Stimulated activated CD8-positive, alpha-beta memory T cell treated with anti-CD3 and anti-CD28 coated beads, Interleukin-12 subunit alpha, Interleukin-12 subunit beta, amount 100 ng/mL, for 1 hour (primary cell): Measurements from ENCODE around the gene ADAMTS16.

Experiments used
- DNase-seq: peaks from one replicate; pipeline ENCODE4 v3.0.0-alpha.2; 2020; ENCODE audit warnings: low read depth

ADAMTS16 gene

DNA sequence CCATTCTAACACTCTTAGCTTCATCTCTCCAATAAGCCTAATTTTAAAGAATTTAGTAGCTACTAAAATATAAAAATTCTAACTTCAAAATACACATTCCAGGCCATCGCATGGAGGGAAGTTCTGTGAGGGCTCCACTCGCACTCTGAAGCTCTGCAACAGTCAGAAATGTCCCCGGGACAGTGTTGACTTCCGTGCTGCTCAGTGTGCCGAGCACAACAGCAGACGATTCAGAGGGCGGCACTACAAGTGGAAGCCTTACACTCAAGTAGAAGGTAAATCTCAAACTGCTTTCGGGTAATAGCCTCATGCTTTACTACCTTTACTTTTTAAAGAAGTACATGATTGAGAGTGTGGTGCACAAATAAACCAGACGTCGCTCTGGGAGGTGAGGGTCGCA is 94.8 kb downstream of the ADAMTS16 start:
- no peak for DNase-seq

- no peak for DNase-seq
These were observed 95.6 kb downstream of the ADAMTS16 start for GRCh38 chr5:5235685-5236084.

- DNase-seq, result no peak
These were observed 99.1 kb downstream of the ADAMTS16 start for GRCh38 chr5:5239191-5239590.

GRCh38 chr5:5240234-5240633 is 100.1 kb downstream of the ADAMTS16 start:
- DNase-seq, result no peak

- no peak for DNase-seq
These were observed 101.9 kb downstream of the ADAMTS16 start for GRCh38 chr5:5242056-5242455.

DNA sequence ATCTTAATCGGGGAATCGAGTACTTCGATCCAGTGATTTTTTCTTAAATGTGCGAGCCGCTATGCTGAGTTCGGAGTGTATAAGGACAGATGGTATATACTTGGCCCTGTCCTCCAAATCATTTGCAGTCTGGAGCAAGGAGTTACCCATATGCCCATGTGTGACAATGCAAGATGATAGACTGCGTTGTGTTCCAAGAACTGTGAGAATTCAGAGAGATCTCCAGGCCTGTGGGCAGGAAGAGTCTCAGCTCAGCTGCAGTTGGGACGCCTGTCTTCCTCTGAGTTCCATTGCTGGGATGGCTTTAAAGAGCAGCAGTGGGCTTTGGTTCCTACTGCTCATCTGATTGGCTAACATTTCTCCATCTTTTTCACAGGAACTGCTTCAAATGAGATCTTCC is 106.6 kb downstream of the ADAMTS16 start:
- no peak for DNase-seq

DNA sequence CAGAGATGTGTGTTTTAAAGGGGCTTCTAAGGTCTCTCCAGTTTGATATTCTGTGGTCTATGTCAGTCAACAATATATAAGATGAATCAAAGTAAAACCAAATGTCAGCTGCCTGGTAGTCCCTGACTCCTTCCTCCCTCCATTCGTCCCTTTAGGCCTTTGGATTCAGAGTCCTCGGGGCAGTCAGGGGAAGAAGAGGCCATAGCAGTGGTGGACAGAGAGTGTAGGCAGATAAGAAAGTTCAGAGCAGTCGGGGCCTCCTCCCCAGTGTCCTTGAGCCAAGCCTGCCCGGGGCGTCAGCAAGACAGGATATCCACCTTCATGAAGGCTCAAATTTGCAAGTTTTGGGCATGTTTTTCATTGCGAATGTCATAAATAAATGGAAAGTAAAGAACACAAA is 110.6 kb downstream of the ADAMTS16 start:
- DNase-seq, result no peak

DNA sequence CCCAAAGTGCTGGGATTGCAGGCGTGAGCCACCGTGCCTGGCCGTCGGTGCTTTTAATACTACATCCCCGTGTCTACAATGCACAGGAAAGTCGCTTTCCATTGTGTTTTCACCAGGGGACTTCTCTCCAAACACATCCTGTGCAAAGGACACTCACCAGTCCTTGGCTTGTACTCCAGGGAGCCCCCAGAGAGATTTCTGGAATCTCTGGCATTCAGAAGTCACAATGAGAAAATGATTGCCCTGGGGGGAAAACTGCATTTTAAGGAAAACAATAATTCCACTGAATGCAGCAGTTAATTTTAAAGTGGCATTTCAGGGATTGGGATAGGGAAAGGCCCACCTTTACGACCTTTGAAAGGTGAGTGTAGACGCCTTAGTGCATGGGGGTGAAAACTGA is 112.0 kb downstream of the ADAMTS16 start:
- no peak for DNase-seq

DNA sequence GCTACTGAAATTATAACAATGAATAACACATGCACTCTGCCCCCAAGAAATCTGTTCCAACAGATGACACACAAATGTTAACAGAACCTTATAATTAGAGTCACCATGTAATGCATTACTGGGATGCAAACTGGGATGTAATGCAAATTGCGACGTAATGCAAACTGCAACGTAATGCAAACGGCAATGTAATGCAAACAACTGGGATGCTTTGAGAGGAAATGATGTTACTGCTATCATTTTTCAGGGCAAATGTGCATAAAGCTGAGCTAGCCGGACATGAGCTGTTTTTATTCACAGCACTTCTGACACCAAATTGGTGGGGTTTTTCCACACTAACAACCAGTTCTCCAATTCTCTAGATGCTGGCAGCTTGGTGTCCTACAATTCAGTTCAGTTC is 117.2 kb downstream of the ADAMTS16 start:
- DNase-seq, result no peak

DNA sequence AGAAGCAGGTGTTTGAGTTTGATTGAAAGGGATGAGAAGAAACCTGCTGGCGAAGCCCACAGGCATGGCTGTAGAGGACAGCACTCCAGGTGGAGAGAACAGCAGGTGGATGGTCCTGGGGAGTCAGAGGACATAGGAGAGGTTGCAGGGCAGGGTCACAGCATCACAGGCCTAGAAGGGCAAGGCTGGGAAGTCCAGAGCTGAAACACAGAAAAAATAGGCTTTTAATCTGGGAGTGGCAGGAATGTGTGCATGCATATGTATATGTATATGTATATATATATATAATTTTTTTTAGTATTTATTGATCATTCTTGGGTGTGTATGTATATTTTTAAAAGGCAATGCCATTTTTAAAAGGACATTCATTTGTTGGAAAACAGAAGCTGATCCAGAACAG is 118.4 kb downstream of the ADAMTS16 start:
- DNase-seq, result no peak

DNA sequence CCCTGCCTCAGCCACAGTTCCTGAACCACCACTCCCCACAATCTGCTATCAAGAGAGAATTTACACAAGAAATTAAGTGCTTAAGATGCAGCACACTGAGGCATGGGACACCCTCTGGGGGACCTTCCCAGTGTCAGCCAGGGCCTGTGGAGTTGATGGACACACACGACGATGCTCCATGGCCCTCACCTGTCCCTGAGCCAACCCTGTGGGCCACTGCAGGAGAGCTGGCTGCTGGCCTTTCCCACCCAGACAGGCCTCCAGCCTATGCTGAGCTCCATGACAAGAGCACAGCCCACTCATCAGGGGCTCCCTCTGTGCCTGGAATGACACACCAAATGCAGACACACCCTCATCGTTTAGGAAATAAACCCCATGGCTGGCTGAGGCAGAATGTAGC is 124.6 kb downstream of the ADAMTS16 start:
- DNase-seq, result no peak

GRCh38 chr5:5266297-5266696 is 126.2 kb downstream of the ADAMTS16 start:
- no peak for DNase-seq

GRCh38 chr5:5270161-5270560 is 130.0 kb downstream of the ADAMTS16 start:
- no peak for DNase-seq

DNA sequence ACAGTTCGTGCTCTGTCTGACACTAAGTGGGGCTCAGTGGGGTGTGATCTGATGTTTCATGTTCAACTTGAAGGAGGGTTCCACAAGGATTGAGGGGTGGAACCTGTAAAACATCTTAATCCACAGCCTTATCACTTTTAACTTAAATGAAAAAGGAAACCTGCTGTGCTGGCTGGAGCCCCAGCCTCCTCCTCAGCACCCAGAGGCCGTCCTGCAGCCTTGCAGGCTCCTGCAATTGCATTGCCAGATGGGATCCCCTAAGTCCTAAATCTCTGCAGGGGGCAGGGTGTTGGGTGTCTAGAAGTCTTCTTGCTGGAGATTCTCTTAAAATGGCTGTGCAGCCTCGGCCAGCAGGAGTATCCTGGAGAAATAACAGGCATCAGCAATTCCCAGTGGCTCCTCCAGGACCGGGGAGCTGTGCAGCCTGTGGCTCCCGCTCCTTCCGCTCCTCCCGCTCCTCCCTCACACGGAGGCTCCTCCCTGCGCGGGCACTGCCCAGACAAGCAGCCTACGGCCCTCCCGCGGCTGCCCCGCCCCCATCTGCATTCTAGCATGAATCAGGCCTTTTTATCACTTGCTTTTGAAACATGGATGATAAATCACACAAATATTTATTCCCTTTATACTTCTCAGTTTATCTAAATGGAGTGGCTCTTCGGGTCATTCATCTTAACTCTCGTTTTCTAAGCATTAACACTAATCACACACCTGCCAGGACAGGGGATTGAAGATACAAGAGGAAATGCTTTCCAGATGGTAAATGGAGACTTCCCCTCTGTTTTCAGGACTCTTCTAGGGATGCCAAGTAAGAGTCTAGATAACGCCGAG is 131.0 kb downstream of the ADAMTS16 start:
- no peak for DNase-seq

- DNase-seq, result no peak
These were observed 131.7 kb downstream of the ADAMTS16 start for GRCh38 chr5:5271786-5272321.

DNA sequence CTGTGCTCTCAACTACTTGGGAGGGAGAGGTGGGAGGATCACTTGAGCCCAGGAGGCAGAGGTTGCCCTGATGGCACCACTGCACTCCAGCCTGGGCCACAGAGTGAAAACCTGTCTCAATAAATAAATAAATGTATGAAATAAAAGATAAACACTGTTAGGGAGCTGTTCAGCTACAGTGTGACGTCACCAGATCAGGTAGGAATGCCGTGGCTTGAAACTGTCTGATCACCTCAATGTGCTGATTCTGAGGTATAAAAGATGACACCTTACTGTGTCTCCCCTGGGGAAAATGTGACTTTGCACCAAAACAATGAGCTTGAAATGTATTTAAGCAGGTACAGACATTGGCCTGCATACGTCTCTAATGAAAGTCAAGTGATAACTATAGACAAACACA is 133.3 kb downstream of the ADAMTS16 start:
- DNase-seq, result no peak

DNA sequence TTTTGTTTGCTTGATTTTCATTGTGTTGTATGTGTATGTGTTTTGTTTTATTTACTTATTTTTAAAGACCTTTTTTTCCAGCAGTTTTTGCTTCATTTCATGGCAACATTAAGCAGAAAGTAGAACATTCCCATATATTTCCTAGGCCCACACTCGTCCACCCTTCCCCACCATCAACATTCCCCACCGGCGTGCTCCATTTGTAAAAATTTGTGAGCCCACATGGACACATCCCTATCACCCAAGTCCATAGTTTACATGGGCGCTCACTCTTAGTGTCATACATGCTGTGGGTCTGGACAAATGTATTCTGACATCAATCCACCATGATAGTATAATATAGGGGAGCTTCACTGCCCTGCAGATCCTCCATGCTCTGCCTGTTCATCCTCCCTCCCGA is 133.8 kb downstream of the ADAMTS16 start:
- DNase-seq, result no peak

DNA sequence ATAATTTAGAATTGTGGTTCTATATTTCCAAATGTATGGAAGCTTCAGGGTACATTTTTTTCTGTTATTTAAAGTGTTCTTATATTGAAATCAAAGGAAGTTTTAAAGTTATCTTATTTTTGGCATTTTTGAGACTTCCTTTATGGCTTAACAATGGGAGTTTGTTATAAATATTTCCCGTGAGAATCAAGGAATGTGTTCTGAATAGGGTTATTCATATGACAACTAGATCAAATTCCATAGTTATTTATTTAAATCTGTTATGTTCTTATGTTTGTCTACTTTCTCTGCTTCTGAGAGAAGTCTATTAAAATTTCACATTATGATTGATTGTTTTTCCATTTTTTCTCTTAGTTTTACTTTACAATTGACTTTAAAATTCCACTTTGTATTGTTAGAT is 135.1 kb downstream of the ADAMTS16 start:
- no peak for DNase-seq

DNA sequence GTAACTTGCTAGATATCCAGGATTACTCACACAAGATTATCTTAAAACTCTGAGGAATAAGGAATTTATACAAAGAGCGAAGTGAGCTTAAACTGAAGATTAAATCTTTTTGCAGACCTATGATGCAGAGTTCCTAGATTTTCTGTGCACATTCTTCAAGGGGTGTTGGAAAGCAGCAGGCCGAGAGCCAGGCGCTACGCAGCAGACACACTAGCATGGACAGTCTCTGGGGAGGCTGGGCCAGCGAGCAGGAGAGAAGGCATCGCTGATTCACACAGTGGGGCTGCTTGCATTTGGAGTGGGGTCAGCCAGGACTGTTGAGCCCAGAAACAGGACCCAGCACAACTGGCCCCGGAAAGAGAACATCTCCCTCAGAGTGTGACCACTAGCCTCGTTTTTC is 136.3 kb downstream of the ADAMTS16 start:
- no peak for DNase-seq

DNA sequence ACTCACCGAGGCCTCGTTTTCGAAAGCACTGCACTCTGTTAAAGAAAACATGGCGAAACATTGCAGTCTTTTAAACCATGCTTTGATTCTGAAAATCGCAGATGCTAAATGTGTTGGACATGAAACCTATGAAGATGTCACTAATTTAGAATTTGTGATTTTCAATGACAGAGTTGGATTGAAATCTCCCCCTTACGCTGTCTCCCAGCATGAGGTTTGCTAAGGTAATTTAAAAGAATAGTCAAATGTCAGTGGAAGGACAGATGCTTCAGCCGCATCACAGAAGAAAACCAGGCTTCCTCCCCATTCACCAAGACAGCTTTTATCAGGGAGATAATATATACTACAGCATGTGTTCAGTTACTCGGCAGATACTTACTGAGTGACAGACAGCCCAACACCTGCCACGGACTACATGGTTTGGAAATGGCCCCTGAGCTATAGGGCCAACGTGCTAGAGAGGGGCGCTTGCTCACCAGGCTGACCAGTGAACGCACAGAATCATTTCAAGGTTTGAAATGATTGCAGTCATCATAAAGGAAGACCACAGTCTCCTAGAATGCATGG is 136.9 kb downstream of the ADAMTS16 start:
- no peak for DNase-seq

DNA sequence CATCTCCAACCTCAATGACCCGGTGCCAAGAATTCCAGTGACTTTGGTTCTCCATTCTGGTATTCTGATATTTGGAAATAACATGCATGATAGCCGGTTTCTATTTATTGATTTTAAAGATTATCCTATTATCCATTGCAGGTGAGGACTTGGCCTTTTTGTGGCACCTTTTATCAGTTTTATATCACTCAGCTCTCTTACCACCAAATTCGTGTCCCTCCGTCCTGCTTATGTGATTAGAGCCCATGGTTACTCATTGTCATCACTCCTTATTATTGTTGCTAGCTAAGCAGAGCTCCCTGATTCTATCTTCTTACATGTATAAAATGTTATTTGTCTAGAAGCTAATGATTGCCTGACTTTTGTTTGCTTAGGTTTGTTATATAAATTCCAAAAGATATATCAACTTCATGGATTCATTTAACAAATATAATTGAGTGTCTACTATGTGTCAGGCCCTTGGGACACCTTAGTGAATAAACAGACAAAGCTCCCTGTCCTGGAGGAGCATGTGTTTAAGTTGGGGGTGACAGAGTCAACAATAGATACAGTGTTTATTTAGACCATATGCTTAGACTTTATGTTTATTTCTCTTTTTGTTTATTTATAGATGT is 138.2 kb downstream of the ADAMTS16 start:
- DNase-seq, result no peak

- no peak for DNase-seq
These were observed 138.8 kb downstream of the ADAMTS16 start for GRCh38 chr5:5278815-5279381.

- DNase-seq, result no peak
These were observed 145.8 kb downstream of the ADAMTS16 start for GRCh38 chr5:5285906-5286305.
